ENCODE results near the gene UBE2N. TPM values are rescaled to one million over a fixed set of nuclear protein-coding genes. Genes with fewer than 3 reads are reported as not detected.
"Not testable (repeated sequence)": the region's sequence is repeated elsewhere in the genome, so short reads cannot be mapped to it uniquely, and the experiment has no call there.

The UBE2N gene
- total RNA-seq, 1 donor from 2014 or later, result 59.6 TPM

- Histone ChIP-seq H3K4me3 (ENCODE audit: low read depth, low read length) (no peak overlapping the region), H3K27me3 (ENCODE audit: control insufficient read depth, insufficient read depth, low read length) (no peaks in the 10 kb centered on the region), H3K36me3 (ENCODE audit: control insufficient read depth, insufficient read depth, low read length) (no peaks in the 10 kb centered on the region)
- DNase-seq (ENCODE audit: low read depth), result no peak
- no peak for TF ChIP-seq CTCF (IDR thresholded peaks at IDR 0.05; ENCODE audit: insufficient read depth, low read length, poor library complexity, severe bottlenecking)
Observed at GRCh38 chr12:93404961-93405849, 36.5 kb downstream of the UBE2N start.

GRCh38 chr12:93403988-93404803 lies 37.6 kb downstream of the UBE2N start:
- no peaks in the 10 kb centered on the region for H3K36me3 ChIP-seq (ENCODE audit: control insufficient read depth, insufficient read depth, low read length)
- no peaks in the 10 kb centered on the region for H3K27me3 ChIP-seq (ENCODE audit: control insufficient read depth, insufficient read depth, low read length)
- no peak for TF ChIP-seq CTCF (IDR thresholded peaks at IDR 0.05; ENCODE audit: insufficient read depth, low read length, poor library complexity, severe bottlenecking)
- H3K4me3 ChIP-seq (ENCODE audit: low read depth, low read length), result no peak overlapping the region
- DNase-seq (ENCODE audit: low read depth), result no peak

GRCh38 chr12:93402333-93403311 lies 39.1 kb downstream of the UBE2N start:
- H3K4me3 ChIP-seq (ENCODE audit: low read depth, low read length), result no peak overlapping the region
- DNase-seq (ENCODE audit: low read depth), result no peak
- TF ChIP-seq CTCF (IDR thresholded peaks at IDR 0.05; ENCODE audit: insufficient read depth, low read length, poor library complexity, severe bottlenecking), result no peak
- no peaks in the 10 kb centered on the region for H3K27me3 ChIP-seq (ENCODE audit: control insufficient read depth, insufficient read depth, low read length)
- H3K36me3 ChIP-seq (ENCODE audit: control insufficient read depth, insufficient read depth, low read length), result no peaks in the 10 kb centered on the region

- not testable (repeated sequence) for DNase-seq (ENCODE audit: low read depth); H3K27me3 ChIP-seq (ENCODE audit: control insufficient read depth, insufficient read depth, low read length); H3K4me3 ChIP-seq (ENCODE audit: low read depth, low read length); H3K36me3 ChIP-seq (ENCODE audit: control insufficient read depth, insufficient read depth, low read length)
Observed at GRCh38 chr12:93399183-93399863, 42.4 kb downstream of the UBE2N start.

- no peak for DNase-seq (ENCODE audit: low read depth)
- Histone ChIP-seq H3K4me3 (ENCODE audit: low read depth, low read length) (no peak overlapping the region), H3K27me3 (ENCODE audit: control insufficient read depth, insufficient read depth, low read length) (no peaks in the 10 kb centered on the region), H3K36me3 (ENCODE audit: control insufficient read depth, insufficient read depth, low read length) (no peaks in the 10 kb centered on the region)
- no peak for TF ChIP-seq CTCF (IDR thresholded peaks at IDR 0.05; ENCODE audit: insufficient read depth, low read length, poor library complexity, severe bottlenecking)
Observed at GRCh38 chr12:93397412-93397811, 44.3 kb downstream of the UBE2N start.

Measured in kidney epithelial cell (primary cell).